ENCODE measurements around the gene ZNF117. TPM values are rescaled to one million over a fixed set of nuclear protein-coding genes. Genes with fewer than 3 reads are reported as not detected.

ZNF117 gene
- total and polyA plus RNA-seq, 9 of the 15 experiments (the other 6 are each of a cell fraction or from before 2014, with no cell fraction given): 2.5 to 18.9 (median 14.1) TPM

GRCh38 chr7:65001291-65001814 lies 10.5 kb upstream of the ZNF117 start:
- peak overlapping the region; percentile 52; the same call in 2 of the 3 replicates for H3K27ac ChIP-seq (ENCODE audit: extremely low read depth, low read depth, low read length)
- no peak overlapping the region for H3K4me2 ChIP-seq (ENCODE audit: insufficient read depth, low read length)
- H3K79me2 ChIP-seq (ENCODE audit: control insufficient read depth, insufficient read depth, low read length): peaks cover 84% of the 10 kb centered on the region
- no peak overlapping the region for H2AFZ ChIP-seq (ENCODE audit: low read depth, low read length)
- POLR2A ChIA-PET: interaction anchor here (0.6 kb wide), 1 partner anchor 110 kb away, joined by 3 read pairs; no protein-coding TSS in a partner anchor
- no peaks in the 10 kb centered on the region for H3K27me3 ChIP-seq (ENCODE audit: control insufficient read depth in 2 of 2, insufficient read depth in 2 of 2, low read length in 2 of 2)
- in situ Hi-C loops (cut with MboI) (no loop called here), intact Hi-C loops (cut with micrococcal nuclease) (no loop called here)
- peaks cover 47% of the 10 kb centered on the region for H3K9me3 ChIP-seq (replicated peaks; ENCODE audit: control insufficient read depth, insufficient read depth, low read depth, low read length)
- ATAC-seq (no peak), FAIRE-seq (no peak), DNase-seq (ENCODE audit: extremely low read depth in 1 of 4, low spot score in 3 of 4) (no peak)
- CTCF ChIA-PET (ENCODE audit: low intra/inter-chr PET ratio): no interaction called here
- peaks cover 54% of the 10 kb centered on the region for H3K36me3 ChIP-seq (ENCODE audit: control insufficient read depth, insufficient read depth, low read length)
- WGBS (ENCODE audit: insufficient coverage, low coverage, missing lambda C conversion rate): 0% methylated on average over 1 of the region's 1 CpG
- no TSS peak for BruUV-seq (replicated peaks)
- H3K9ac ChIP-seq (ENCODE audit: insufficient read depth in 1 of 2, low read depth in 2 of 2, low read length in 2 of 2): no peak overlapping the region
- H3K4me3 ChIP-seq: no peak overlapping the region
- no peaks in the 10 kb centered on the region for H4K20me1 ChIP-seq (replicated peaks; ENCODE audit: control insufficient read depth, insufficient read depth, low read length)
- H3K9me1 ChIP-seq (ENCODE audit: control insufficient read depth, insufficient read depth, low read length): no peaks in the 10 kb centered on the region
- TF ChIP-seq MYC (IDR thresholded peaks at IDR 0.05; ENCODE audit: low read depth, low read length): no peak
- TF ChIP-seq MYC (CRISPR knock-in tag; IDR thresholded peaks at IDR 0.05; ENCODE audit: borderline replicate concordance, low read depth): peak; percentile 22; the same call in 1 of the 2 replicates
- TF ChIP-seq MEF2D (tag; conservative IDR thresholded peaks at IDR 0.05; ENCODE audit: low read depth): peak; percentile 51; the same call in 1 of the 2 replicates
- TF ChIP-seq, protein P1, sequence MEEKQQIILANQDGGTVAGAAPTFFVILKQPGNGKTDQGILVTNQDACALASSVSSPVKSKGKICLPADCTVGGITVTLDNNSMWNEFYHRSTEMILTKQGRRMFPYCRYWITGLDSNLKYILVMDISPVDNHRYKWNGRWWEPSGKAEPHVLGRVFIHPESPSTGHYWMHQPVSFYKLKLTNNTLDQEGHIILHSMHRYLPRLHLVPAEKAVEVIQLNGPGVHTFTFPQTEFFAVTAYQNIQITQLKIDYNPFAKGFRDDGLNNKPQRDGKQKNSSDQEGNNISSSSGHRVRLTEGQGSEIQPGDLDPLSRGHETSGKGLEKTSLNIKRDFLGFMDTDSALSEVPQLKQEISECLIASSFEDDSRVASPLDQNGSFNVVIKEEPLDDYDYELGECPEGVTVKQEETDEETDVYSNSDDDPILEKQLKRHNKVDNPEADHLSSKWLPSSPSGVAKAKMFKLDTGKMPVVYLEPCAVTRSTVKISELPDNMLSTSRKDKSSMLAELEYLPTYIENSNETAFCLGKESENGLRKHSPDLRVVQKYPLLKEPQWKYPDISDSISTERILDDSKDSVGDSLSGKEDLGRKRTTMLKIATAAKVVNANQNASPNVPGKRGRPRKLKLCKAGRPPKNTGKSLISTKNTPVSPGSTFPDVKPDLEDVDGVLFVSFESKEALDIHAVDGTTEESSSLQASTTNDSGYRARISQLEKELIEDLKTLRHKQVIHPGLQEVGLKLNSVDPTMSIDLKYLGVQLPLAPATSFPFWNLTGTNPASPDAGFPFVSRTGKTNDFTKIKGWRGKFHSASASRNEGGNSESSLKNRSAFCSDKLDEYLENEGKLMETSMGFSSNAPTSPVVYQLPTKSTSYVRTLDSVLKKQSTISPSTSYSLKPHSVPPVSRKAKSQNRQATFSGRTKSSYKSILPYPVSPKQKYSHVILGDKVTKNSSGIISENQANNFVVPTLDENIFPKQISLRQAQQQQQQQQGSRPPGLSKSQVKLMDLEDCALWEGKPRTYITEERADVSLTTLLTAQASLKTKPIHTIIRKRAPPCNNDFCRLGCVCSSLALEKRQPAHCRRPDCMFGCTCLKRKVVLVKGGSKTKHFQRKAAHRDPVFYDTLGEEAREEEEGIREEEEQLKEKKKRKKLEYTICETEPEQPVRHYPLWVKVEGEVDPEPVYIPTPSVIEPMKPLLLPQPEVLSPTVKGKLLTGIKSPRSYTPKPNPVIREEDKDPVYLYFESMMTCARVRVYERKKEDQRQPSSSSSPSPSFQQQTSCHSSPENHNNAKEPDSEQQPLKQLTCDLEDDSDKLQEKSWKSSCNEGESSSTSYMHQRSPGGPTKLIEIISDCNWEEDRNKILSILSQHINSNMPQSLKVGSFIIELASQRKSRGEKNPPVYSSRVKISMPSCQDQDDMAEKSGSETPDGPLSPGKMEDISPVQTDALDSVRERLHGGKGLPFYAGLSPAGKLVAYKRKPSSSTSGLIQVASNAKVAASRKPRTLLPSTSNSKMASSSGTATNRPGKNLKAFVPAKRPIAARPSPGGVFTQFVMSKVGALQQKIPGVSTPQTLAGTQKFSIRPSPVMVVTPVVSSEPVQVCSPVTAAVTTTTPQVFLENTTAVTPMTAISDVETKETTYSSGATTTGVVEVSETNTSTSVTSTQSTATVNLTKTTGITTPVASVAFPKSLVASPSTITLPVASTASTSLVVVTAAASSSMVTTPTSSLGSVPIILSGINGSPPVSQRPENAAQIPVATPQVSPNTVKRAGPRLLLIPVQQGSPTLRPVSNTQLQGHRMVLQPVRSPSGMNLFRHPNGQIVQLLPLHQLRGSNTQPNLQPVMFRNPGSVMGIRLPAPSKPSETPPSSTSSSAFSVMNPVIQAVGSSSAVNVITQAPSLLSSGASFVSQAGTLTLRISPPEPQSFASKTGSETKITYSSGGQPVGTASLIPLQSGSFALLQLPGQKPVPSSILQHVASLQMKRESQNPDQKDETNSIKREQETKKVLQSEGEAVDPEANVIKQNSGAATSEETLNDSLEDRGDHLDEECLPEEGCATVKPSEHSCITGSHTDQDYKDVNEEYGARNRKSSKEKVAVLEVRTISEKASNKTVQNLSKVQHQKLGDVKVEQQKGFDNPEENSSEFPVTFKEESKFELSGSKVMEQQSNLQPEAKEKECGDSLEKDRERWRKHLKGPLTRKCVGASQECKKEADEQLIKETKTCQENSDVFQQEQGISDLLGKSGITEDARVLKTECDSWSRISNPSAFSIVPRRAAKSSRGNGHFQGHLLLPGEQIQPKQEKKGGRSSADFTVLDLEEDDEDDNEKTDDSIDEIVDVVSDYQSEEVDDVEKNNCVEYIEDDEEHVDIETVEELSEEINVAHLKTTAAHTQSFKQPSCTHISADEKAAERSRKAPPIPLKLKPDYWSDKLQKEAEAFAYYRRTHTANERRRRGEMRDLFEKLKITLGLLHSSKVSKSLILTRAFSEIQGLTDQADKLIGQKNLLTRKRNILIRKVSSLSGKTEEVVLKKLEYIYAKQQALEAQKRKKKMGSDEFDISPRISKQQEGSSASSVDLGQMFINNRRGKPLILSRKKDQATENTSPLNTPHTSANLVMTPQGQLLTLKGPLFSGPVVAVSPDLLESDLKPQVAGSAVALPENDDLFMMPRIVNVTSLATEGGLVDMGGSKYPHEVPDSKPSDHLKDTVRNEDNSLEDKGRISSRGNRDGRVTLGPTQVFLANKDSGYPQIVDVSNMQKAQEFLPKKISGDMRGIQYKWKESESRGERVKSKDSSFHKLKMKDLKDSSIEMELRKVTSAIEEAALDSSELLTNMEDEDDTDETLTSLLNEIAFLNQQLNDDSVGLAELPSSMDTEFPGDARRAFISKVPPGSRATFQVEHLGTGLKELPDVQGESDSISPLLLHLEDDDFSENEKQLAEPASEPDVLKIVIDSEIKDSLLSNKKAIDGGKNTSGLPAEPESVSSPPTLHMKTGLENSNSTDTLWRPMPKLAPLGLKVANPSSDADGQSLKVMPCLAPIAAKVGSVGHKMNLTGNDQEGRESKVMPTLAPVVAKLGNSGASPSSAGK (IDR thresholded peaks at IDR 0.05): 0 out of 2 replicates have a peak, but pooled peaks have one; percentile 5
- TF ChIP-seq POLR2B (IDR thresholded peaks at IDR 0.05; ENCODE audit: low read depth, partially characterized antibody): peak; percentile 14
- no peak for TF ChIP-seq NFIC (IDR thresholded peaks at IDR 0.05)
- peak; percentile 6; the same call in 1 of the 2 replicates for TF ChIP-seq CBX1 (IDR thresholded peaks at IDR 0.05; ENCODE audit: low read depth)
- no peak for TF ChIP-seq CAMTA2 (CRISPR knock-in tag; conservative IDR thresholded peaks at IDR 0.05)
- TF ChIP-seq GTF2A2 (tag; IDR thresholded peaks at IDR 0.05): 0 out of 2 replicates have a peak, but pooled peaks have one; percentile 31
- H3K4me1 ChIP-seq (replicated peaks in 1 of 2; ENCODE audit: control insufficient read depth in 2 of 2, insufficient read depth in 2 of 2, low read length in 2 of 2): peaks cover 31 to 47% of the 10 kb centered on the region in 2 experiments; a peak in 4 of 5 replicates

Data from K562 (cell line).